ENCODE data around the gene ZFP57. TPM values are rescaled to one million over a fixed set of nuclear protein-coding genes. Genes with fewer than 3 reads are reported as not detected.

Gene ZFP57
- total RNA-seq, 3 donors from 2014 or later (not counting 1 experiment from before 2014, with no cell fraction given) = 2.9 to 12.8 TPM; not detected in 1

GRCh38 chr6:29694637-29695036 is 13.7 kb upstream of the ZFP57 start:
- no peaks in the 10 kb centered on the region for H3K4me1 ChIP-seq (ENCODE audit: control insufficient read depth, insufficient read depth, low read length)
- H3K9me3 ChIP-seq (ENCODE audit: control insufficient read depth, insufficient read depth, low read length) = peaks cover 3% of the 10 kb centered on the region
- H3K27ac ChIP-seq (ENCODE audit: low read length) = no peak overlapping the region
- H3K27ac Mint-ChIP-seq = no peak overlapping the region
- H3K4me3 Mint-ChIP-seq = no peak overlapping the region
- DNase-seq = no peak
- H3K36me3 ChIP-seq (ENCODE audit: control insufficient read depth, insufficient read depth, low read length) = no peaks in the 10 kb centered on the region
- peaks cover 6% of the 10 kb centered on the region for H3K36me3 Mint-ChIP-seq
- TF ChIP-seq CTCF (IDR thresholded peaks at IDR 0.05) = no peak
- peaks cover 0 to 9% of the 10 kb centered on the region in 2 donors for H3K27me3 Mint-ChIP-seq (ENCODE audit: low read depth in 2 of 2)
- no peak for ATAC-seq
- peaks cover 4 to 5% of the 10 kb centered on the region in 2 donors for H3K9me3 Mint-ChIP-seq
- 24% methylated on average over 3 of the region's 3 CpGs for WGBS (ENCODE audit: insufficient coverage)
- no peaks in the 10 kb centered on the region for H3K4me1 Mint-ChIP-seq
- no peaks in the 10 kb centered on the region for H3K27me3 ChIP-seq (ENCODE audit: control insufficient read depth, insufficient read depth, low read length)
- intact Hi-C loops (cut with micrococcal nuclease) = no loop called here
- no peak overlapping the region for H3K4me3 ChIP-seq (ENCODE audit: low read length)

- DNase-seq = no peak
- no peak for ATAC-seq
- no peaks in the 10 kb centered on the region for H3K27me3 ChIP-seq (ENCODE audit: control insufficient read depth, insufficient read depth, low read length)
- no peaks in the 10 kb centered on the region for H3K36me3 Mint-ChIP-seq
- no peak for TF ChIP-seq CTCF (IDR thresholded peaks at IDR 0.05)
- no peaks in the 10 kb centered on the region for H3K4me1 ChIP-seq (ENCODE audit: control insufficient read depth, insufficient read depth, low read length)
- no peaks in the 10 kb centered on the region for H3K9me3 Mint-ChIP-seq
- H3K27ac ChIP-seq (ENCODE audit: low read length) = no peak overlapping the region
- H3K27ac Mint-ChIP-seq = no peak overlapping the region
- no peaks in the 10 kb centered on the region for H3K36me3 ChIP-seq (ENCODE audit: control insufficient read depth, insufficient read depth, low read length)
- no peaks in the 10 kb centered on the region for H3K9me3 ChIP-seq (ENCODE audit: control insufficient read depth, insufficient read depth, low read length)
- H3K4me3 Mint-ChIP-seq = no peak overlapping the region
- H3K27me3 Mint-ChIP-seq (ENCODE audit: low read depth in 2 of 2) = peaks cover 0 to 7% of the 10 kb centered on the region in 2 donors
- intact Hi-C loops (cut with micrococcal nuclease) = no loop called here
- peaks cover 0 to 4% of the 10 kb centered on the region in 2 donors for H3K4me1 Mint-ChIP-seq
- 79% methylated on average over 14 of the region's 15 CpGs for WGBS (ENCODE audit: insufficient coverage)
- no peak overlapping the region for H3K4me3 ChIP-seq (ENCODE audit: low read length)
Observed at GRCh38 chr6:29685718-29686326, 4.9 kb upstream of the ZFP57 start.

GRCh38 chr6:29681811-29682210 is 859 bp upstream of the ZFP57 start:
- Mint-ChIP-seq H3K4me1 (peaks cover 7 to 10% of the 10 kb centered on the region in 2 donors), H3K27ac (no peak overlapping the region), H3K4me3 (no peak overlapping the region), H3K36me3 (no peaks in the 10 kb centered on the region), H3K27me3 (ENCODE audit: low read depth in 2 of 2) (peaks cover 0 to 2% of the 10 kb centered on the region in 2 donors), H3K9me3 (no peaks in the 10 kb centered on the region)
- DNase-seq (no peak), ATAC-seq (no peak)
- intact Hi-C loops (cut with micrococcal nuclease) = no loop called here
- Histone ChIP-seq H3K27ac (ENCODE audit: low read length) (no peak overlapping the region), H3K4me3 (ENCODE audit: low read length) (no peak overlapping the region), H3K27me3 (ENCODE audit: control insufficient read depth, insufficient read depth, low read length) (no peaks in the 10 kb centered on the region), H3K9me3 (ENCODE audit: control insufficient read depth, insufficient read depth, low read length) (no peaks in the 10 kb centered on the region), H3K36me3 (ENCODE audit: control insufficient read depth, insufficient read depth, low read length) (no peaks in the 10 kb centered on the region), H3K4me1 (ENCODE audit: control insufficient read depth, insufficient read depth, low read length) (peaks cover 4% of the 10 kb centered on the region)
- TF ChIP-seq CTCF (IDR thresholded peaks at IDR 0.05) = no peak
- WGBS (ENCODE audit: insufficient coverage) = 95% methylated on average over 7 of the region's 8 CpGs

GRCh38 chr6:29680416-29680815 is 536 bp downstream of the ZFP57 start:
- Histone ChIP-seq H3K4me3 (ENCODE audit: low read length) (peak overlapping the region; percentile 45), H3K27me3 (ENCODE audit: control insufficient read depth, insufficient read depth, low read length) (no peaks in the 10 kb centered on the region), H3K27ac (ENCODE audit: low read length) (peak overlapping the region; percentile 29), H3K9me3 (ENCODE audit: control insufficient read depth, insufficient read depth, low read length) (no peaks in the 10 kb centered on the region), H3K36me3 (ENCODE audit: control insufficient read depth, insufficient read depth, low read length) (no peaks in the 10 kb centered on the region), H3K4me1 (ENCODE audit: control insufficient read depth, insufficient read depth, low read length) (peaks cover 4% of the 10 kb centered on the region)
- DNase-seq (no peak), ATAC-seq (peak in 1 of 3 donors; percentile 62)
- peaks cover 0 to 2% of the 10 kb centered on the region in 2 donors for H3K27me3 Mint-ChIP-seq (ENCODE audit: low read depth in 2 of 2)
- intact Hi-C loops (cut with micrococcal nuclease) = no loop called here
- H3K4me1 Mint-ChIP-seq = peaks cover 10 to 11% of the 10 kb centered on the region in 2 donors
- no peaks in the 10 kb centered on the region for H3K36me3 Mint-ChIP-seq
- no peaks in the 10 kb centered on the region for H3K9me3 Mint-ChIP-seq
- TF ChIP-seq CTCF (IDR thresholded peaks at IDR 0.05) = no peak
- 73% methylated on average over 24 of the region's 24 CpGs for WGBS (ENCODE audit: insufficient coverage)
- H3K4me3 Mint-ChIP-seq = peak overlapping the region; percentile 87
- H3K27ac Mint-ChIP-seq = peak overlapping the region in 1 of 2 donors; percentile 60

Measured in natural killer cell (primary cell).